Panc1 (cell line): ENCODE results near the gene HAL.

Source experiments
- POLR2AphosphoS5 ChIP-seq: IDR thresholded peaks from 2 replicates; pipeline ENCODE4 v1.6.1; 2012; ENCODE audit warnings: mild to moderate bottlenecking, low read depth, low read length, moderate library complexity
- TF ChIP-seq, protein P1 (sequence below): fragments of 450-650 bp; IDR thresholded peaks from 2 replicates; pipeline ENCODE4 v1.5.1; 2017; ENCODE audit warnings: mild to moderate bottlenecking
- TF ChIP-seq, protein P2 (sequence below), 2 experiments: IDR thresholded peaks; 2 replicates each; pipeline ENCODE4 v1.6.1; 2011 to 2012; ENCODE audit warnings: low read depth in 2 of 2, control low read depth in 1 of 2, low read length in 1 of 2, mild to moderate bottlenecking in 1 of 2, moderate library complexity in 1 of 2; ENCODE audit not compliant: insufficient read depth in 1 of 2

DNA sequence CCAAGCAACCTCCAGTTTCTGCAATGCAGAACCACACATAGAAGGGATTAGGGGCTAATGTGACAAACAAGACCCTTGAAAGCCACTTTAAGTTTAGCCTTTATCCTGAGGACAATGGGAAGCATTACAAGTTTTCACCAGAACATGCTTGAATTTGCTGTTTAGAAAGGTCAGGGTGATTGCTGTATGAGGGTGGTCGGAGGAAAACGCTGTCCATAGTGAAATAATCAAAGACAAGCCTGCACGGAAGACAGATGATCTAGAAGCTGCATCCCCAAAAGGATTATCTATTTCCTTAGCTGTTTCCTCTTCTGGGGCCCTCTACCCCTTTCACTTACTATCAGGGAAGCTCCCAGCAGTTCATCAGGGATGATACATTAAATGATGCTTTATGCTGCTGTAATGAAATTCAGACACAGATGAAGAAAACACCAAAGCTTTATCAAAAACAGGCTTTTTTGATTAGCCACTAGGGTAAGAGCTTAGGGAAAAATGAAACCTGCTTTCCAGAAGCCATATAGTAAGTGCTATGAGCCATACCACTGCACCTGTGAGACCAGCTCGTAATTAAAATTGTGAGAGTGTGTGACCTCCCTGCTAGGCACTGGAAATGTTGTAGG lies 6.5 kb downstream of the HAL start:
- TF ChIP-seq POLR2AphosphoS5, result no peak
- TF ChIP-seq, protein P1, sequence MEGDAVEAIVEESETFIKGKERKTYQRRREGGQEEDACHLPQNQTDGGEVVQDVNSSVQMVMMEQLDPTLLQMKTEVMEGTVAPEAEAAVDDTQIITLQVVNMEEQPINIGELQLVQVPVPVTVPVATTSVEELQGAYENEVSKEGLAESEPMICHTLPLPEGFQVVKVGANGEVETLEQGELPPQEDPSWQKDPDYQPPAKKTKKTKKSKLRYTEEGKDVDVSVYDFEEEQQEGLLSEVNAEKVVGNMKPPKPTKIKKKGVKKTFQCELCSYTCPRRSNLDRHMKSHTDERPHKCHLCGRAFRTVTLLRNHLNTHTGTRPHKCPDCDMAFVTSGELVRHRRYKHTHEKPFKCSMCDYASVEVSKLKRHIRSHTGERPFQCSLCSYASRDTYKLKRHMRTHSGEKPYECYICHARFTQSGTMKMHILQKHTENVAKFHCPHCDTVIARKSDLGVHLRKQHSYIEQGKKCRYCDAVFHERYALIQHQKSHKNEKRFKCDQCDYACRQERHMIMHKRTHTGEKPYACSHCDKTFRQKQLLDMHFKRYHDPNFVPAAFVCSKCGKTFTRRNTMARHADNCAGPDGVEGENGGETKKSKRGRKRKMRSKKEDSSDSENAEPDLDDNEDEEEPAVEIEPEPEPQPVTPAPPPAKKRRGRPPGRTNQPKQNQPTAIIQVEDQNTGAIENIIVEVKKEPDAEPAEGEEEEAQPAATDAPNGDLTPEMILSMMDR, result no peak
- TF ChIP-seq, protein P2, sequence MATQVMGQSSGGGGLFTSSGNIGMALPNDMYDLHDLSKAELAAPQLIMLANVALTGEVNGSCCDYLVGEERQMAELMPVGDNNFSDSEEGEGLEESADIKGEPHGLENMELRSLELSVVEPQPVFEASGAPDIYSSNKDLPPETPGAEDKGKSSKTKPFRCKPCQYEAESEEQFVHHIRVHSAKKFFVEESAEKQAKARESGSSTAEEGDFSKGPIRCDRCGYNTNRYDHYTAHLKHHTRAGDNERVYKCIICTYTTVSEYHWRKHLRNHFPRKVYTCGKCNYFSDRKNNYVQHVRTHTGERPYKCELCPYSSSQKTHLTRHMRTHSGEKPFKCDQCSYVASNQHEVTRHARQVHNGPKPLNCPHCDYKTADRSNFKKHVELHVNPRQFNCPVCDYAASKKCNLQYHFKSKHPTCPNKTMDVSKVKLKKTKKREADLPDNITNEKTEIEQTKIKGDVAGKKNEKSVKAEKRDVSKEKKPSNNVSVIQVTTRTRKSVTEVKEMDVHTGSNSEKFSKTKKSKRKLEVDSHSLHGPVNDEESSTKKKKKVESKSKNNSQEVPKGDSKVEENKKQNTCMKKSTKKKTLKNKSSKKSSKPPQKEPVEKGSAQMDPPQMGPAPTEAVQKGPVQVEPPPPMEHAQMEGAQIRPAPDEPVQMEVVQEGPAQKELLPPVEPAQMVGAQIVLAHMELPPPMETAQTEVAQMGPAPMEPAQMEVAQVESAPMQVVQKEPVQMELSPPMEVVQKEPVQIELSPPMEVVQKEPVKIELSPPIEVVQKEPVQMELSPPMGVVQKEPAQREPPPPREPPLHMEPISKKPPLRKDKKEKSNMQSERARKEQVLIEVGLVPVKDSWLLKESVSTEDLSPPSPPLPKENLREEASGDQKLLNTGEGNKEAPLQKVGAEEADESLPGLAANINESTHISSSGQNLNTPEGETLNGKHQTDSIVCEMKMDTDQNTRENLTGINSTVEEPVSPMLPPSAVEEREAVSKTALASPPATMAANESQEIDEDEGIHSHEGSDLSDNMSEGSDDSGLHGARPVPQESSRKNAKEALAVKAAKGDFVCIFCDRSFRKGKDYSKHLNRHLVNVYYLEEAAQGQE (IDR thresholded peaks at IDR 0.05; ENCODE audit: insufficient read depth in 1 of 2, low read depth in 2 of 2, low read length in 1 of 2), result no peak
